Left ventricle myocardium inferior (tissue), 1 donor: ENCODE data around the gene TMSB10. TPM values are rescaled to one million over a fixed set of nuclear protein-coding genes. Genes with fewer than 3 reads are reported as not detected.

Source experiments
- DNase-seq: peaks from one replicate; pipeline ENCODE4 v3.0.0-alpha.2; 2020
- H3K27ac ChIP-seq: fragments of 200-600 bp; replicated peaks from 2 replicates; pipeline ENCODE4 v1.8.0; 2021
- H3K27me3 ChIP-seq: fragments of 200-600 bp; 2 replicates; pipeline ENCODE4 v1.8.0; 2021; ENCODE audit warnings: low read depth
- H3K36me3 ChIP-seq: fragments of 200-600 bp; 2 replicates; pipeline ENCODE4 v1.8.0; 2021
- H3K4me1 ChIP-seq: fragments of 200-600 bp; 2 replicates; pipeline ENCODE4 v1.8.0; 2021
- H3K4me3 ChIP-seq: fragments of 200-600 bp; 2 replicates; pipeline ENCODE4 v1.8.0; 2021; ENCODE audit warnings: mild to moderate bottlenecking, moderate library complexity
- H3K9me3 ChIP-seq: fragments of 200-600 bp; replicated peaks from 2 replicates; pipeline ENCODE4 v1.8.0; 2021
- intact Hi-C: fragments of 100-400 bp; cut with micrococcal nuclease; formaldehyde crosslinking; loops from one replicate; pipeline ENCODE4 v1.11.0; 2022
- total RNA-seq: library from RNA; stranded (reverse); fragmentation: NEBNext Ultra II Directional; extraction: Animal tissue kit (Norgen Biotek cat#: 25700); gene quantifications from one replicate; pipeline ENCODE4 v1.2.1, GENCODE V29; 2021
- TF ChIP-seq, protein P1 (sequence below): fragments of 200-600 bp; IDR thresholded peaks from 2 replicates; pipeline ENCODE4 v1.8.0; 2021; ENCODE audit warnings: antibody characterized with exemption, mild to moderate bottlenecking, borderline replicate concordance
- donor health status: DM: no; HTN: yes; CAD: no; lungs with severe emphysema.

Gene TMSB10
- total RNA-seq, 1 donor from 2014 or later: 400 TPM

DNA sequence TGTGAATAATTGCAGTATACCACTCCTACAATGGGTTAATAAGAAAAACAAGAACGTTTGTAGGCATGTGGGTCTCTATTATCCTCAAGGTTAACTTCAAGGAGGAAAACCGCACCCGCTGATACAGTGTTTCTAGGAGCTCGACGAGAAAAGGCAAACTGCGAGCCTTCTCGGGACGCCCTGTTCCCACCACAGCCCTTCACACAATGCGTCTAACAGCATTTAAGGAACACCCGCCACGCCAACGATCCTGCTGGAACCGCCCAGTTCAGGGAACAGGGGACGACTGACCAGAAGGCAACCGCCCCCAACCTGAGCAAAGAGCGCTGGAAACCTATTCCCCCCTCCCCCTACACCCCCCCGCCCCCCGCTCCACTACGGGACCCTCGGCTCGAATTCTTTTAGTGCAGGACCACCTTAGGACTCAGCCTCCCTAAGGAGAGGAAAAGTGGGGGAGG, 710 bp upstream of the TMSB10 start:
- no peaks in the 10 kb centered on the region for H3K27me3 ChIP-seq
- no peaks in the 10 kb centered on the region for H3K36me3 ChIP-seq
- peaks cover 29% of the 10 kb centered on the region for H3K4me1 ChIP-seq
- DNase-seq: peak; percentile 82
- TF ChIP-seq, protein P1, sequence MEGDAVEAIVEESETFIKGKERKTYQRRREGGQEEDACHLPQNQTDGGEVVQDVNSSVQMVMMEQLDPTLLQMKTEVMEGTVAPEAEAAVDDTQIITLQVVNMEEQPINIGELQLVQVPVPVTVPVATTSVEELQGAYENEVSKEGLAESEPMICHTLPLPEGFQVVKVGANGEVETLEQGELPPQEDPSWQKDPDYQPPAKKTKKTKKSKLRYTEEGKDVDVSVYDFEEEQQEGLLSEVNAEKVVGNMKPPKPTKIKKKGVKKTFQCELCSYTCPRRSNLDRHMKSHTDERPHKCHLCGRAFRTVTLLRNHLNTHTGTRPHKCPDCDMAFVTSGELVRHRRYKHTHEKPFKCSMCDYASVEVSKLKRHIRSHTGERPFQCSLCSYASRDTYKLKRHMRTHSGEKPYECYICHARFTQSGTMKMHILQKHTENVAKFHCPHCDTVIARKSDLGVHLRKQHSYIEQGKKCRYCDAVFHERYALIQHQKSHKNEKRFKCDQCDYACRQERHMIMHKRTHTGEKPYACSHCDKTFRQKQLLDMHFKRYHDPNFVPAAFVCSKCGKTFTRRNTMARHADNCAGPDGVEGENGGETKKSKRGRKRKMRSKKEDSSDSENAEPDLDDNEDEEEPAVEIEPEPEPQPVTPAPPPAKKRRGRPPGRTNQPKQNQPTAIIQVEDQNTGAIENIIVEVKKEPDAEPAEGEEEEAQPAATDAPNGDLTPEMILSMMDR: no peak
- H3K9me3 ChIP-seq: no peaks in the 10 kb centered on the region
- H3K27ac ChIP-seq: peak overlapping the region; percentile 97
- H3K4me3 ChIP-seq: peak overlapping the region; percentile 78
- intact Hi-C loops: no loop called here

DNA sequence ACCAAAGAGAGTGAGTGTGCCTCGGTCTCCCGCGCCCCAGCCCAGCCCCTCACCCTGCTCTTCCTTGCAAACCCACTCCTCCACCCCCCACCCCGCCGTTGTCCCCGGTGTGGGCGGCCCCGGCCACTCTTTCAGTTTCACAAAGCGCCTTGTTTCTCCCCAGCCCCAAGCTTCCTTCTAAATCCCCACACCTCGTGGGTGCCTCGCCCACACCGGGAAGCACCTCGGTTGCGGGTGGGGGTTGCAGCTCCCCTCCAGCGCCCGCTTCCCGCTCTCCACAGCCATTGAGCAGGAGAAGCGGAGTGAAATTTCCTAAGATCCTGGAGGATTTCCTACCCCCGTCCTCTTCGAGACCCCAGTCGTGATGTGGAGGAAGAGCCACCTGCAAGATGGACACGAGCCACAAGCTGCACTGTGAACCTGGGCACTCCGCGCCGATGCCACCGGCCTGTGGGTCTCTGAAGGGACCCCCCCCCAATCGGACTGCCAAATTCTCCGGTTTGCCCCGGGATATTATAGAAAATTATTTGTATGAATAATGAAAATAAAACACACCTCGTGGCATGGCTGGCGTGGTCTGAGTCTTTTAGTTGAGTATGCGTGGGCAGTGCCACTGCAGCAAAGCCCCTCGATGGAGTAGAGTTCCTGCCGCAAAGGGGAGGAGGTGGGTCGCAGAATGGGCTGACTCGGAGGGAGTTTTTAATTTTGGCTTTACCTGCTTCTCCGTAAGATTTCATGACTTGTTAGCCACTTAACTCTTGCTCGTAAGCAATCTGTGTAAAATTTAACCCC, 848 bp downstream of the TMSB10 start:
- Histone ChIP-seq H3K9me3 (no peaks in the 10 kb centered on the region), H3K27ac (peak overlapping the region; percentile 97), H3K36me3 (no peaks in the 10 kb centered on the region), H3K4me3 (peak overlapping the region; percentile 78), H3K27me3 (no peaks in the 10 kb centered on the region), H3K4me1 (peaks cover 29% of the 10 kb centered on the region)
- intact Hi-C loops: no loop called here
- TF ChIP-seq, protein P1: no peak
- DNase-seq: peak; percentile 34

DNA sequence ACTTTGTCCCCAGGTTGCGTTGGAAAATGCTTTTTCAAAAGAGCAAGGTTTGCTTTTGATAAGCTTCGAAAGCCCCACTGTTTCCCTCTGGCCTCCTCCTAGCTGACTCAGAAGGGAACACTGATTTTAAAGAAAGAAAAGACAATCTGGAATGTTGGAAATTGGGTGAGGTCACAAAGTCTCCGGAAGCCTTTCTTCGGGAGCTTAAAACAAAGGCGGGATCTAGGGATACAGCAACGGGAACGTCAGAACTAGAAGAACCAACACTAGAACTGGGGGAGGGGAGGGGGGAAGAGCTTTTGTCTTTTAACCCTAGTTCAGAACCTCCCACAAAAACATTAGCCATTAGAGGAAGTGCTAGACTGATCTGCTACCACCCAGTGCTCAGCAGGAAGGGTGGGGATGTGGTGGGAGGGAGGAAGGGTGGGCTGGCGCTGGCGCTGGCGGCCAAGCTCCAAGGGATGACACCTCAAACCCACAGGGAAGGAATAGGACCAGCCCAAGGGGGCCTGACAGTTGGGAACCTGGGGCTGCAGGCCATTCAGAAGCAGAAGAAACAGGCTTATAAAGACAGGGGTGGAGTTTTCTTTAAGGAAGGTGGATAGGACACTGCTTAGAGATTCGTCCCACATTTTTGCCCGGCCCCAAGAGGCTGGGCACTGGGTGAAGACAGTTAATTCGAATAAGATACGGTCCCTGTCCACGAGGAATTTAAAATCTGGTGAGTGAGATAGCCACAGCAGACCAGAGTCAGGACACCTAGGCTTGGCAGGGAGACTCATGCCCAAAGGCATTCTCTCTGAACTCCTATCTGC, 1.7 kb downstream of the TMSB10 start:
- Histone ChIP-seq H3K27me3 (no peaks in the 10 kb centered on the region), H3K27ac (peak overlapping the region; percentile 97), H3K4me1 (peaks cover 29% of the 10 kb centered on the region), H3K36me3 (no peaks in the 10 kb centered on the region), H3K4me3 (peak overlapping the region; percentile 78), H3K9me3 (no peaks in the 10 kb centered on the region)
- TF ChIP-seq, protein P1: no peak
- peak; percentile 70 for DNase-seq
- intact Hi-C loops: no loop called here

DNA sequence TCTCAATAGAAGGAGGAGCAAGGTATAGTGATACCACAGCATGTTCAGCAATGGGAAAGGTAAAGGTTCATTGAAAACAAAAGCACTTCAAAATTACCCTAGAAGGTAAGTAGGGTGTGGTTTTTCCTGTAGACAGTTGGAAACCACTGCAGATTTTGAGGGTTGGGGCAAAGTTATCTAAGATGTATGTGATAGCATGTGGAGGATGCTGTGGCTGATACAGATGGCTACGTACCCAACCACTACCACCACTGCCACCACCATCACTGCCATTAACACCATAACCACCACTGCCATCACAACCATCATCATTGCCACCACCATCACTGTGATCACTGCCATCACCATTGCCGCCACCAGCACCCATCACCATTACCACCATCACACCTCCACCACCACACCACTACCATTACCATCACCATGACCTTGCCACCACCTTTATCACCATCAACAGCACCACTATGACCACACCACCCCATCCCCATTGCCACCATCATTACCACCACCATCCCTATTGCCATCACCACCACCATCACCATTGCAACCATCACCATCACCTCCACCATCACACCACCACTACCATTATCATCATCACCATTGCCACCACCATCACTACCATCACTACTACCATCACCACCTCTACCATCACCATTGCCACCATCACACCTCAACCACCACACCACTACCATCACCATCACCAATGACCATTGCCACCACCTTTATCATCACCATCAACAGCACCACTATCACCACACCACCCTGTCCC, 3.7 kb downstream of the TMSB10 start:
- no peaks in the 10 kb centered on the region for H3K36me3 ChIP-seq
- no peak overlapping the region for H3K4me3 ChIP-seq
- TF ChIP-seq, protein P1: no peak
- peaks cover 27% of the 10 kb centered on the region for H3K4me1 ChIP-seq
- no peaks in the 10 kb centered on the region for H3K27me3 ChIP-seq
- no peak for DNase-seq
- peak overlapping the region; percentile 97 for H3K27ac ChIP-seq
- intact Hi-C loops: no loop called here
- H3K9me3 ChIP-seq: no peaks in the 10 kb centered on the region

DNA sequence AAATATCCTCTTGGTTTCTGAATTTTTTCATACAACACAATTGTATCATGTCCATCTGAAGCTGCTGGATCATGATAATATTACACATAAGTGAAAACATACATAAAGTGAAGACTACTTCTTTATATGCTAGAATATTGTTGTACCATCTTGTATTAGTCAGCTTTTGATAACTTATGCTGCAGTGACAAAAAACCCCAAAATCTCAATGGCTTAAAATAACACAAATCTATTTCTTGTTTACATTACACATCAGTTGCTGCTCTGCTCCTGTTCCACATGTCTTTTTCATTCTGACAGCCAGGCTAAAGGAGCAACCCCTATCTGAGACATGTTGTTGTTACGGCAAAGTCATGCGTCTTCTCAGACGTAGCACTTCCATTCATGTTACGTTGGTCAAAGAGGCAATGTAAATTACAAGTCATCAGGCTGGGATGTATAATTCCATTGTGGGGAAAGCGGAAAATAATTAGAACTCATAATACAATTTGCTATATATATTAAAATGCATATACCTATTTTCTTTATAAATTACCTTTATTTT, 5.8 kb downstream of the TMSB10 start:
- H3K4me1 ChIP-seq: peaks cover 12% of the 10 kb centered on the region
- H3K27me3 ChIP-seq: no peaks in the 10 kb centered on the region
- intact Hi-C loops: no loop called here
- no peak for DNase-seq
- no peaks in the 10 kb centered on the region for H3K36me3 ChIP-seq
- H3K9me3 ChIP-seq: no peaks in the 10 kb centered on the region
- H3K27ac ChIP-seq: no peak overlapping the region
- TF ChIP-seq, protein P1: no peak
- no peak overlapping the region for H3K4me3 ChIP-seq
